Body of pancreas (tissue), 4 donors: ENCODE results near the gene MCM3. TPM values are rescaled to one million over a fixed set of nuclear protein-coding genes. Genes with fewer than 3 reads are reported as not detected.

Experiments used
- ATAC-seq: fragments of 150-250 bp; one replicate; pipeline ENCODE4 v1.9.1; 2016
- DNase-seq, 4 donors: peaks; one replicate each; pipeline ENCODE4 v3.0.0-alpha.2; 2019
- H3K27ac ChIP-seq, 4 donors: fragments of 200-600 bp; sonication (generic); 1 replicate in 3 of 4; 2 replicates in 1 of 4; pipeline versions ENCODE4 v1.5.1 to v1.6.1; 2016 to 2019; ENCODE audit warnings: mild to moderate bottlenecking in 1 of 4, mixed read lengths in 1 of 4, moderate library complexity in 1 of 4
- H3K27me3 ChIP-seq, 2 donors: fragments of 200-600 bp; sonication (generic); one replicate each; pipeline ENCODE4 v1.6.0; 2016; ENCODE audit warnings: mild to moderate bottlenecking in 1 of 2
- H3K36me3 ChIP-seq, 2 donors: fragments of 200-600 bp; sonication (generic); replicated peaks in 1 of 2; 2 replicates each; pipeline ENCODE4 v1.5.1; 2016; ENCODE audit warnings: low read depth in 2 of 2; ENCODE audit not compliant: insufficient read depth in 1 of 2
- H3K4me1 ChIP-seq: fragments of 200-600 bp; sonication (generic); one replicate; pipeline ENCODE4 v1.6.0; 2016
- H3K4me3 ChIP-seq, 2 donors: fragments of 200-600 bp; sonication (generic); 1 replicate in 1 of 2; 2 replicates in 1 of 2; pipeline ENCODE4 v1.5.1; 2016 to 2019
- H3K9me3 ChIP-seq, 3 donors: fragments of 200-600 bp; sonication (generic); 1 replicate in 2 of 3; 2 replicates in 1 of 3; pipeline ENCODE4 v1.5.1; 2016
- CTCF ChIP-seq, 7 experiments: fragments of 450-650 bp in 4 of 7; fragments of 200-600 bp in 3 of 7; sonication (generic) in 3 of 7; IDR thresholded peaks; one replicate each; pipeline ENCODE4 v1.5.1; 2016 to 2019; ENCODE audit warnings: antibody characterized with exemption in 7 of 7
- POLR2A ChIP-seq, 3 donors: fragments of 450-650 bp; IDR thresholded peaks; one replicate each; pipeline ENCODE4 v1.6.1; 2016; ENCODE audit warnings: antibody characterized with exemption in 3 of 3, mild to moderate bottlenecking in 2 of 3
- WGBS, 2 donors: methylation state at CpG; one replicate each; pipeline ENCODE4 v1.1.5; 2017; 5-methylcytosine and 5-hydroxymethylcytosine counted together
- intact Hi-C: fragments of 100-400 bp; cut with DNase I; formaldehyde crosslinking; loops from one replicate; pipeline ENCODE4 v1.15.1; 2023
- total RNA-seq, 2 donors: library from RNA; depleted of rRNA; stranded (reverse); fragments of >200 nt; gene quantifications; one replicate each; pipeline ENCODE4 v1.1.0, GENCODE V29; 2016

MCM3 gene
- total RNA-seq, 2 donors from 2014 or later: 15.6 to 21.4 TPM

GRCh38 chr6:52244400-52244799, 40.1 kb downstream of the MCM3 start, which contains the start of gene IL17F:
Gene IL17F (minus strand): TSS chr6:52244500. CDS start chr6:52244429, 71 bp downstream.
- Histone ChIP-seq H3K4me3 (no peak within 1 kb of the TSS), H3K4me1 (no peaks in the 10 kb centered on the region), H3K27me3 (no peaks in the 10 kb centered on the region), H3K27ac (no peak within 1 kb of the TSS), H3K9me3 (no peaks in the 10 kb centered on the region), H3K36me3 (no peaks in the 10 kb centered on the region)
- intact Hi-C loops: no loop called here
- TF ChIP-seq POLR2A (IDR thresholded peaks at IDR 0.05): no peak
- TF ChIP-seq CTCF (IDR thresholded peaks at IDR 0.05): no peak
- no peak for ATAC-seq
- 77 to 81% methylated on average over 5 of the region's 5 CpGs for WGBS, 2 donors
- no peak for DNase-seq

- Histone ChIP-seq H3K27me3 (no peaks in the 10 kb centered on the region), H3K27ac (no peak overlapping the region), H3K36me3 (no peaks in the 10 kb centered on the region), H3K9me3 (no peaks in the 10 kb centered on the region), H3K4me1 (no peaks in the 10 kb centered on the region), H3K4me3 (no peak overlapping the region)
- 87 to 91% methylated on average over 4 of the region's 4 CpGs for WGBS, 2 donors
- intact Hi-C loops: no loop called here
- DNase-seq (no peak), ATAC-seq (no peak)
- TF ChIP-seq CTCF (IDR thresholded peaks at IDR 0.05) (no peak), POLR2A (IDR thresholded peaks at IDR 0.05) (no peak)
These were observed 41.2 kb downstream of the MCM3 start for GRCh38 chr6:52243282-52243893.

GRCh38 chr6:52241819-52242218, 42.7 kb downstream of the MCM3 start:
- intact Hi-C loops: no loop called here
- H3K27me3 ChIP-seq: no peaks in the 10 kb centered on the region
- H3K36me3 ChIP-seq: no peaks in the 10 kb centered on the region
- ATAC-seq: no peak
- DNase-seq: no peak
- no peak for TF ChIP-seq CTCF (IDR thresholded peaks at IDR 0.05)
- TF ChIP-seq POLR2A (IDR thresholded peaks at IDR 0.05): no peak
- no peak overlapping the region for H3K4me3 ChIP-seq
- H3K4me1 ChIP-seq: no peaks in the 10 kb centered on the region
- H3K27ac ChIP-seq: no peak overlapping the region
- 61 to 64% methylated on average over 2 of the region's 2 CpGs for WGBS, 2 donors
- H3K9me3 ChIP-seq: no peaks in the 10 kb centered on the region

GRCh38 chr6:52233975-52234823, 50.3 kb downstream of the MCM3 start:
- peak; percentile 44 to 53 (median 52) for DNase-seq
- Histone ChIP-seq H3K27me3 (no peaks in the 10 kb centered on the region), H3K27ac (no peak overlapping the region), H3K36me3 (no peaks in the 10 kb centered on the region), H3K4me3 (no peak overlapping the region), H3K9me3 (no peaks in the 10 kb centered on the region), H3K4me1 (peaks cover 8% of the 10 kb centered on the region)
- ATAC-seq: peak; percentile 90
- 25 to 30% methylated on average over 15 of the region's 15 CpGs for WGBS, 2 donors
- peak in 6 of 7 experiments; percentile 34 to 65 (median 60) for TF ChIP-seq CTCF (IDR thresholded peaks at IDR 0.05)
- TF ChIP-seq POLR2A (IDR thresholded peaks at IDR 0.05): no peak
- intact Hi-C loops: no loop called here
